Caki2 (cell line): Measurements from ENCODE around the gene DHX9. TPM values are rescaled to one million over a fixed set of nuclear protein-coding genes. Genes with fewer than 3 reads are reported as not detected.

ENCODE experiments used
- total RNA-seq: library from RNA; depleted of rRNA; stranded (reverse); fragments of >200 nt; shearing (Covaris generic); gene quantifications from 2 replicates; pipeline ENCODE4 v1.2.3, GENCODE V29; 2014; ENCODE audit warnings: low replicate concordance; rRNA removed

DHX9 gene
- total RNA-seq, 1 experiment from 2014 or later = 120 TPM

Other genes with a start within 250 kb of the DHX9 start
- not detected in 2 replicates for gene RGS16, start 235.0 kb upstream of the DHX9 start, total RNA-seq
- gene RGS8, start 154.8 kb upstream of the DHX9 start, total RNA-seq = not detected in 2 replicates
- gene NPL, start 49.6 kb upstream of the DHX9 start, total RNA-seq = 0.14 and 0.17 TPM in 2 replicates
- gene SHCBP1L, start 113.8 kb downstream of the DHX9 start, total RNA-seq = not detected in 2 replicates
- 87.3 and 138 TPM in 2 replicates for gene LAMC1, start 184.1 kb downstream of the DHX9 start, total RNA-seq